ENCODE data around the gene MEPE.

DNA sequence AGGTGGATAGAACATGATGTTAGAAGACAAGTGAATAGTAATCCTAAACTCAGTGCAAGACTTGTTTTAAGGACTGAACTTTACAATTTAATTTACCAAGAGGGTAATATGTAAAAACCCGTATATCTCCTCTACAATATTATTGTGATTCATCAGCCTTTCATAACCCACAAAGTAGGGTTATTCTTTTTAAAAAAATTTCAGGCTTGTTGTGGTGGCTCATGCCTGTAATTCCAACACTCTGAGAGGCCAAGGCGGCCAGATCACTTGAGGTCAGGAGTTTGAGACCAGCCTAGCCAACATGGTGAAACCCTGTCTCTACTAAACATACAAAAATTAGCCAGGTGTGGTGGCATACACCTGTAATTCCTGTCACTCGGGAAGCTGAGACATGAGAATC lies 26.2 kb upstream of the MEPE start:
- TF ChIP-seq POLR2A (IDR thresholded peaks at IDR 0.05; ENCODE audit: low read depth, low read length), result no peak
- no peak for TF ChIP-seq TAF1 (IDR thresholded peaks at IDR 0.05; ENCODE audit: borderline replicate concordance, low read depth, low read length)
- TF ChIP-seq POLR2AphosphoS5 (IDR thresholded peaks at IDR 0.05; ENCODE audit: low read depth, low read length), result no peak
